DND-41 (cell line): ENCODE measurements around the gene CFAP54.

Experiments
- ATAC-seq: fragments of 200-7000 bp; cut with Tn5 transposase; 3 replicates; pipeline ENCODE4 v1.9.1; 2021; ENCODE audit warnings: low read depth; ENCODE audit not compliant: insufficient read depth
- DNase-seq: peaks from one replicate; pipeline ENCODE4 v3.0.0-alpha.2; 2020
- H2AFZ ChIP-seq: 2 replicates; pipeline ENCODE4 v1.6.0; 2012; ENCODE audit warnings: low read depth, low read length
- H3K27ac ChIP-seq: 2 replicates; pipeline ENCODE4 v1.5.1; 2012; ENCODE audit warnings: low read length, inconsistent platforms
- H3K27me3 ChIP-seq: fragments of 200-600 bp; sonication (generic); 2 replicates; pipeline ENCODE4 v1.6.0; 2012; ENCODE audit warnings: low read length, mild to moderate bottlenecking, inconsistent platforms; ENCODE audit not compliant: insufficient read depth, poor library complexity
- H3K36me3 ChIP-seq: 2 replicates; pipeline ENCODE4 v1.5.1; 2012; ENCODE audit warnings: low read length, inconsistent platforms; ENCODE audit not compliant: insufficient read depth
- H3K4me1 ChIP-seq: 2 replicates; pipeline ENCODE4 v1.5.1; 2012; ENCODE audit warnings: mild to moderate bottlenecking, low read length; ENCODE audit not compliant: insufficient read depth
- H3K4me2 ChIP-seq: 2 replicates; pipeline ENCODE4 v1.6.0; 2012; ENCODE audit warnings: mild to moderate bottlenecking, moderate library complexity, low read length, inconsistent platforms; ENCODE audit not compliant: insufficient read depth
- H3K4me3 ChIP-seq, 2 experiments: fragments of 200-600 bp in 1 of 2; shearing (Covaris generic) in 1 of 2; 2 replicates each; pipeline ENCODE4 v1.5.1; 2012 to 2016; ENCODE audit warnings: inconsistent platforms in 2 of 2, low read length in 2 of 2, mild to moderate bottlenecking in 2 of 2, low read depth in 1 of 2, moderate library complexity in 1 of 2
- H3K79me2 ChIP-seq: 2 replicates; pipeline ENCODE4 v1.6.0; 2012; ENCODE audit warnings: low read length, inconsistent platforms; ENCODE audit not compliant: insufficient read depth
- H3K9ac ChIP-seq: 2 replicates; pipeline ENCODE4 v1.6.0; 2012; ENCODE audit warnings: low read depth, mild to moderate bottlenecking, inconsistent platforms, low read length, moderate library complexity
- H3K9me3 ChIP-seq: 2 replicates; pipeline ENCODE4 v1.5.1; 2012; ENCODE audit warnings: low read length, moderate library complexity, mild to moderate bottlenecking, inconsistent platforms; ENCODE audit not compliant: insufficient read depth, severe bottlenecking
- H4K20me1 ChIP-seq: 2 replicates; pipeline ENCODE4 v1.6.0; 2012; ENCODE audit warnings: low read length; ENCODE audit not compliant: insufficient read depth
- EZH2 ChIP-seq: IDR thresholded peaks from 3 replicates; pipeline ENCODE4 v1.6.1; 2012; ENCODE audit warnings: borderline replicate concordance, low read depth, mild to moderate bottlenecking, moderate library complexity, low read length, inconsistent platforms; ENCODE audit not compliant: severe bottlenecking
- TF ChIP-seq, protein P1 (sequence below): IDR thresholded peaks from 2 replicates; pipeline ENCODE4 v1.5.1; 2012; ENCODE audit warnings: borderline replicate concordance, low read length, moderate library complexity, mild to moderate bottlenecking; ENCODE audit not compliant: poor library complexity, severe bottlenecking; ENCODE audit errors: extremely low read depth

Gene CFAP54

GRCh38 chr12:96866801-96867590, 377.6 kb downstream of the CFAP54 start:
- no peak for DNase-seq
- H2AFZ ChIP-seq: no peak overlapping the region
- no peaks in the 10 kb centered on the region for H3K79me2 ChIP-seq
- H3K4me2 ChIP-seq: no peak overlapping the region
- H3K9ac ChIP-seq: no peak overlapping the region
- no peaks in the 10 kb centered on the region for H3K27me3 ChIP-seq
- peaks cover 18% of the 10 kb centered on the region for H3K4me1 ChIP-seq
- H4K20me1 ChIP-seq: no peaks in the 10 kb centered on the region
- TF ChIP-seq, protein P1, sequence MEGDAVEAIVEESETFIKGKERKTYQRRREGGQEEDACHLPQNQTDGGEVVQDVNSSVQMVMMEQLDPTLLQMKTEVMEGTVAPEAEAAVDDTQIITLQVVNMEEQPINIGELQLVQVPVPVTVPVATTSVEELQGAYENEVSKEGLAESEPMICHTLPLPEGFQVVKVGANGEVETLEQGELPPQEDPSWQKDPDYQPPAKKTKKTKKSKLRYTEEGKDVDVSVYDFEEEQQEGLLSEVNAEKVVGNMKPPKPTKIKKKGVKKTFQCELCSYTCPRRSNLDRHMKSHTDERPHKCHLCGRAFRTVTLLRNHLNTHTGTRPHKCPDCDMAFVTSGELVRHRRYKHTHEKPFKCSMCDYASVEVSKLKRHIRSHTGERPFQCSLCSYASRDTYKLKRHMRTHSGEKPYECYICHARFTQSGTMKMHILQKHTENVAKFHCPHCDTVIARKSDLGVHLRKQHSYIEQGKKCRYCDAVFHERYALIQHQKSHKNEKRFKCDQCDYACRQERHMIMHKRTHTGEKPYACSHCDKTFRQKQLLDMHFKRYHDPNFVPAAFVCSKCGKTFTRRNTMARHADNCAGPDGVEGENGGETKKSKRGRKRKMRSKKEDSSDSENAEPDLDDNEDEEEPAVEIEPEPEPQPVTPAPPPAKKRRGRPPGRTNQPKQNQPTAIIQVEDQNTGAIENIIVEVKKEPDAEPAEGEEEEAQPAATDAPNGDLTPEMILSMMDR: peak; percentile 34
- TF ChIP-seq EZH2: no peak
- no peaks in the 10 kb centered on the region for H3K36me3 ChIP-seq
- no peak overlapping the region for H3K4me3 ChIP-seq
- ATAC-seq: no peak
- no peaks in the 10 kb centered on the region for H3K9me3 ChIP-seq
- no peak overlapping the region for H3K27ac ChIP-seq

DNA sequence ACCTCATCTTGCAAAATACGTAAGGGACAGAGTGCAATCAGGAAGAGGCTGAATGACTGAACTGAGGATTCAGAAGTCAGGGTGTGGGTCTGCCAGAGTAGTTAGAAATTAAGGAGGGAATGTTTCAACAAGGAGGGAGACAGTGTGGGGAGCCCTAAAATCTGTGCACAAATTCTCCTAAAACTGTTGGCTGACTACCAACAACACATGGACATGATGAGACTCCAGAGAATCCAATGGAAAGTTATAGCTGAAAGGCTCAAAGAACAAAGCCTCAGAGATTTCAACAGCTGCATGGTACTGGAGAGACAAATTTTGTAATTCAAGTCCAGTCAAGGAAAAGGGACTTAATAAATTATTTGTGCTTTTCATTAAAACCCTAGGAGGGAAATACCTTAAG, 381.6 kb downstream of the CFAP54 start:
- Histone ChIP-seq H3K36me3 (no peaks in the 10 kb centered on the region), H2AFZ (no peak overlapping the region), H3K27ac (no peak overlapping the region), H3K4me2 (no peak overlapping the region), H3K4me3 (no peak overlapping the region), H3K9me3 (peaks cover 4% of the 10 kb centered on the region), H3K79me2 (no peaks in the 10 kb centered on the region), H3K9ac (no peak overlapping the region), H3K4me1 (no peaks in the 10 kb centered on the region), H4K20me1 (no peaks in the 10 kb centered on the region), H3K27me3 (no peaks in the 10 kb centered on the region)
- DNase-seq (no peak), ATAC-seq (no peak)
- TF ChIP-seq, protein P1: no peak
- no peak for TF ChIP-seq EZH2

- no peaks in the 10 kb centered on the region for H4K20me1 ChIP-seq
These were observed 383.6 kb downstream of the CFAP54 start for GRCh38 chr12:96872961-96873360.

More at GRCh38 chr12:96872961-96873360, 383.6 kb downstream of the CFAP54 start:
- H2AFZ ChIP-seq: no peak overlapping the region
- no peaks in the 10 kb centered on the region for H3K27me3 ChIP-seq
- peaks cover 4% of the 10 kb centered on the region for H3K9me3 ChIP-seq
- no peak overlapping the region for H3K4me3 ChIP-seq
- H3K4me2 ChIP-seq: no peak overlapping the region
- H3K27ac ChIP-seq: no peak overlapping the region
- H3K9ac ChIP-seq: no peak overlapping the region
- no peak for DNase-seq
- H3K4me1 ChIP-seq: no peaks in the 10 kb centered on the region
- H3K79me2 ChIP-seq: no peaks in the 10 kb centered on the region
- no peak for ATAC-seq
- TF ChIP-seq, protein P1: no peak
- no peak for TF ChIP-seq EZH2
- H3K36me3 ChIP-seq: no peaks in the 10 kb centered on the region
